Mesenchymal stem cell (in vitro differentiated cells and primary cell): ENCODE data around the gene ACTRT3.

Source experiments
- DNase-seq: peaks from one replicate; pipeline ENCODE4 v3.0.0-alpha.2; 2013
- H2AFZ ChIP-seq: one replicate; pipeline ENCODE4 v1.6.1; 2013; ENCODE audit warnings: low read depth, mild to moderate bottlenecking, control low read depth, inconsistent platforms, low read length, moderate library complexity
- H2AK5ac ChIP-seq: 2 replicates; pipeline ENCODE4 v1.6.1; 2013; ENCODE audit warnings: low read length, moderate library complexity, mild to moderate bottlenecking, inconsistent platforms; ENCODE audit not compliant: severe bottlenecking
- H2BK120ac ChIP-seq: one replicate; pipeline ENCODE4 v1.6.1; 2013; ENCODE audit warnings: low read depth, mild to moderate bottlenecking, inconsistent platforms, low read length, moderate library complexity
- H2BK12ac ChIP-seq, 2 experiments: one replicate each; pipeline ENCODE4 v1.6.1; 2013; ENCODE audit warnings: inconsistent platforms in 2 of 2, low read length in 2 of 2, mild to moderate bottlenecking in 2 of 2, moderate library complexity in 2 of 2, control low read depth in 1 of 2
- H2BK15ac ChIP-seq: one replicate; pipeline ENCODE4 v1.6.1; 2013; ENCODE audit warnings: mild to moderate bottlenecking, low read depth, inconsistent platforms; ENCODE audit not compliant: poor library complexity, severe bottlenecking
- H2BK5ac ChIP-seq: 2 replicates; pipeline ENCODE4 v1.6.1; 2013; ENCODE audit warnings: low read depth, mild to moderate bottlenecking, low read length, control low read depth, inconsistent platforms; ENCODE audit not compliant: poor library complexity, severe bottlenecking
- H3K14ac ChIP-seq, 2 experiments: one replicate each; pipeline ENCODE4 v1.6.1; 2013; ENCODE audit warnings: inconsistent platforms in 2 of 2, low read length in 2 of 2, control low read depth in 1 of 2, mild to moderate bottlenecking in 1 of 2, moderate library complexity in 1 of 2
- H3K18ac ChIP-seq, 2 experiments: one replicate each; pipeline ENCODE4 v1.6.1; 2013; ENCODE audit warnings: inconsistent platforms in 2 of 2, low read length in 2 of 2, control low read depth in 1 of 2, low read depth in 1 of 2, mild to moderate bottlenecking in 1 of 2
- H3K23ac ChIP-seq, 2 experiments: one replicate each; pipeline ENCODE4 v1.6.1; 2013; ENCODE audit warnings: inconsistent platforms in 2 of 2, low read length in 2 of 2, mild to moderate bottlenecking in 2 of 2, moderate library complexity in 2 of 2, control low read depth in 1 of 2
- H3K27ac ChIP-seq: 2 replicates; pipeline ENCODE4 v1.5.1; 2013; ENCODE audit warnings: mild to moderate bottlenecking, moderate library complexity, low read length, control low read depth, inconsistent platforms; ENCODE audit not compliant: poor library complexity, severe bottlenecking
- H3K27me3 ChIP-seq, 2 experiments: 2 replicates each; pipeline versions ENCODE4 v1.6.1 to v1.7.0; 2013; ENCODE audit warnings: low read length in 2 of 2, mild to moderate bottlenecking in 2 of 2, moderate library complexity in 2 of 2, control low read depth in 1 of 2, inconsistent platforms in 1 of 2; ENCODE audit not compliant: control insufficient read depth in 1 of 2, insufficient read depth in 1 of 2
- H3K36me3 ChIP-seq, 2 experiments: 2 replicates each; pipeline versions ENCODE4 v1.6.1 to v1.7.0; 2013; ENCODE audit warnings: low read length in 2 of 2, control low read depth in 1 of 2, inconsistent platforms in 1 of 2, low read depth in 1 of 2, mild to moderate bottlenecking in 1 of 2; ENCODE audit not compliant: insufficient read depth in 2 of 2, control insufficient read depth in 1 of 2
- H3K4ac ChIP-seq, 2 experiments: one replicate each; pipeline ENCODE4 v1.6.1; 2013; ENCODE audit warnings: inconsistent platforms in 2 of 2, low read length in 2 of 2, mild to moderate bottlenecking in 2 of 2, moderate library complexity in 2 of 2, control low read depth in 1 of 2, low read depth in 1 of 2
- H3K4me1 ChIP-seq: 2 replicates; pipeline ENCODE4 v1.6.1; 2013; ENCODE audit warnings: low read depth, low read length, control low read depth; ENCODE audit not compliant: control insufficient read depth, insufficient read depth
- H3K4me2 ChIP-seq: 2 replicates; pipeline ENCODE4 v1.6.1; 2013; ENCODE audit warnings: low read length, mild to moderate bottlenecking, inconsistent platforms; ENCODE audit not compliant: poor library complexity, severe bottlenecking
- H3K4me3 ChIP-seq, 2 experiments: 2 replicates each; pipeline versions ENCODE4 v1.5.1 to v1.7.0; 2013; ENCODE audit warnings: low read length in 2 of 2, mild to moderate bottlenecking in 2 of 2, control low read depth in 1 of 2, low read depth in 1 of 2; ENCODE audit not compliant: insufficient read depth in 1 of 2
- H3K79me1 ChIP-seq: replicated peaks from 2 replicates; pipeline ENCODE4 v1.6.1; 2013; ENCODE audit warnings: mild to moderate bottlenecking, control low read depth, low read length, inconsistent platforms; ENCODE audit not compliant: poor library complexity, severe bottlenecking
- H3K9ac ChIP-seq: 2 replicates; pipeline ENCODE4 v1.7.0; 2013; ENCODE audit warnings: mild to moderate bottlenecking, low read length, moderate library complexity
- H3K9me3 ChIP-seq: 2 replicates; pipeline ENCODE4 v1.7.0; 2013; ENCODE audit warnings: mild to moderate bottlenecking, low read length; ENCODE audit not compliant: control insufficient read depth
- H4K8ac ChIP-seq: one replicate; pipeline ENCODE4 v1.6.1; 2013; ENCODE audit warnings: inconsistent platforms, mild to moderate bottlenecking, low read length, moderate library complexity
- H4K91ac ChIP-seq: one replicate; pipeline ENCODE4 v1.6.1; 2013; ENCODE audit warnings: mild to moderate bottlenecking, low read length, inconsistent platforms
- WGBS: methylation state at CpG from one replicate; pipeline ENCODE4 v1.1.7; 2013; ENCODE audit warnings: mixed read lengths; 5-methylcytosine and 5-hydroxymethylcytosine counted together

ACTRT3 gene

GRCh38 chr3:169813757-169814517, 44.6 kb upstream of the ACTRT3 start:
- Histone ChIP-seq H2BK5ac (no peak overlapping the region), H3K4me2 (no peak overlapping the region), H2AK5ac (no peak overlapping the region), H2BK15ac (no peak overlapping the region), H3K79me1 (no peaks in the 10 kb centered on the region), H3K36me3 (peaks cover 0 to 3% of the 10 kb centered on the region in 2 experiments), H2AFZ (no peak overlapping the region), H4K8ac (peak overlapping the region; percentile 27), H3K4me1 (peaks cover 11% of the 10 kb centered on the region), H3K4me3 (peak overlapping the region in 1 of 2 experiments; percentile 77), H2BK12ac (no peak overlapping the region), H3K23ac (no peak overlapping the region), H4K91ac (no peak overlapping the region), H3K9me3 (peaks cover 7% of the 10 kb centered on the region), H3K18ac (no peak overlapping the region), H2BK120ac (no peak overlapping the region), H3K9ac (peak overlapping the region; percentile 88), H3K4ac (no peak overlapping the region), H3K14ac (no peak overlapping the region), H3K27ac (no peak overlapping the region), H3K27me3 (no peaks in the 10 kb centered on the region)
- no peak for DNase-seq
- 76% methylated on average over 27 of the region's 27 CpGs for WGBS

GRCh38 chr3:169813278-169813677, 43.9 kb upstream of the ACTRT3 start:
- no peaks in the 10 kb centered on the region for H3K27me3 ChIP-seq
- H3K9ac ChIP-seq = peak overlapping the region; percentile 88
- H3K27ac ChIP-seq = no peak overlapping the region
- no peak overlapping the region for H4K91ac ChIP-seq
- peaks cover 0 to 3% of the 10 kb centered on the region in 2 experiments for H3K36me3 ChIP-seq
- no peak overlapping the region for H2BK5ac ChIP-seq
- WGBS = 70% methylated on average over 7 of the region's 8 CpGs
- no peaks in the 10 kb centered on the region for H3K79me1 ChIP-seq
- no peak overlapping the region for H3K4ac ChIP-seq
- H2BK12ac ChIP-seq = no peak overlapping the region
- H3K18ac ChIP-seq = no peak overlapping the region
- H2AK5ac ChIP-seq = no peak overlapping the region
- no peak for DNase-seq
- no peak overlapping the region for H3K14ac ChIP-seq
- H3K23ac ChIP-seq = no peak overlapping the region
- H2AFZ ChIP-seq = peak overlapping the region; percentile 98
- H2BK120ac ChIP-seq = no peak overlapping the region
- peak overlapping the region in 1 of 2 experiments; percentile 77 for H3K4me3 ChIP-seq
- no peak overlapping the region for H3K4me2 ChIP-seq
- peak overlapping the region; percentile 33 for H4K8ac ChIP-seq
- H3K9me3 ChIP-seq = peaks cover 7% of the 10 kb centered on the region
- peaks cover 11% of the 10 kb centered on the region for H3K4me1 ChIP-seq
- H2BK15ac ChIP-seq = no peak overlapping the region

- Histone ChIP-seq H2BK12ac (peak within 1 kb of the TSS; percentile 50 to 71), H3K4me3 (peak within 1 kb of the TSS; percentile 51 to 77), H4K91ac (peak within 1 kb of the TSS; percentile 99), H2BK5ac (no peak within 1 kb of the TSS), H2AK5ac (no peak within 1 kb of the TSS), H2AFZ (peak within 1 kb of the TSS; percentile 98), H3K27ac (no peak within 1 kb of the TSS), H3K4ac (peak within 1 kb of the TSS; percentile 93 to 94), H3K4me2 (peak within 1 kb of the TSS; percentile 94), H3K4me1 (peaks cover 11% of the 10 kb centered on the region), H3K9ac (peak within 1 kb of the TSS; percentile 88), H4K8ac (peak within 1 kb of the TSS; percentile 100), H3K36me3 (peaks cover 0 to 3% of the 10 kb centered on the region in 2 experiments), H2BK15ac (peak within 1 kb of the TSS; percentile 96), H3K9me3 (peaks cover 7% of the 10 kb centered on the region), H3K14ac (peak within 1 kb of the TSS in 1 of 2 experiments; percentile 99), H2BK120ac (no peak within 1 kb of the TSS), H3K27me3 (no peaks in the 10 kb centered on the region), H3K79me1 (no peaks in the 10 kb centered on the region), H3K18ac (peak within 1 kb of the TSS; percentile 97 to 100), H3K23ac (peak within 1 kb of the TSS in 1 of 2 experiments; percentile 66)
- WGBS = 4% methylated on average over 55 of the region's 56 CpGs
- DNase-seq = peak; percentile 84
Observed at GRCh38 chr3:169812332-169813235, 43.2 kb upstream of the ACTRT3 start, which contains the start of the genes LRRC34 and LRRIQ4. TSS of gene LRRC34 (minus strand) at chr3:169812904. CDS start at chr3:169812548, 356 bp downstream. TSS of gene LRRIQ4 (plus strand) at chr3:169812870. CDS start at chr3:169821922, 9,052 bp downstream.
